H9 (cell line): ENCODE data around the gene MRPL41. TPM values are rescaled to one million over a fixed set of nuclear protein-coding genes. Genes with fewer than 3 reads are reported as not detected.
A peak's percentile ranks its signal among the peaks of the same experiment; 100 is the strongest.

Experiments used
- DNase-seq: peaks from one replicate; pipeline ENCODE4 v3.0.0-alpha.2; 2017
- H2AFZ ChIP-seq: one replicate; pipeline ENCODE4 v1.6.1; 2013; ENCODE audit warnings: mild to moderate bottlenecking, low read length, control low read depth, moderate library complexity
- H2AK5ac ChIP-seq: 2 replicates; pipeline ENCODE4 v1.6.1; 2013; ENCODE audit warnings: low read length, control low read depth, mixed read lengths; ENCODE audit not compliant: insufficient read length
- H2BK120ac ChIP-seq: one replicate; pipeline ENCODE4 v1.6.1; 2013; ENCODE audit warnings: low read depth, mild to moderate bottlenecking, low read length, control low read depth, inconsistent platforms; ENCODE audit not compliant: poor library complexity, severe bottlenecking
- H2BK12ac ChIP-seq: 2 replicates; pipeline ENCODE4 v1.6.1; 2013; ENCODE audit warnings: low read length, control low read depth, mixed read lengths, low read depth; ENCODE audit not compliant: insufficient read length
- H2BK15ac ChIP-seq: 2 replicates; pipeline ENCODE4 v1.6.1; 2013; ENCODE audit warnings: low read depth, low read length, control low read depth
- H2BK20ac ChIP-seq: one replicate; pipeline ENCODE4 v1.6.1; 2013; ENCODE audit warnings: low read depth, mild to moderate bottlenecking, low read length, control low read depth, inconsistent platforms; ENCODE audit not compliant: poor library complexity, severe bottlenecking
- H2BK5ac ChIP-seq: 2 replicates; pipeline ENCODE4 v1.6.1; 2013; ENCODE audit warnings: low read length, control low read depth, mixed read lengths; ENCODE audit not compliant: insufficient read length
- H3K14ac ChIP-seq: 2 replicates; pipeline ENCODE4 v1.6.1; 2013; ENCODE audit warnings: low read length, control low read depth; ENCODE audit not compliant: insufficient read depth
- H3K18ac ChIP-seq: 2 replicates; pipeline ENCODE4 v1.6.1; 2013; ENCODE audit warnings: low read depth, mild to moderate bottlenecking, mixed read lengths, low read length, control low read depth; ENCODE audit not compliant: insufficient read length
- H3K23ac ChIP-seq: 2 replicates; pipeline ENCODE4 v1.6.1; 2013; ENCODE audit warnings: low read length, control low read depth, mixed read lengths, low read depth; ENCODE audit not compliant: insufficient read length
- H3K23me2 ChIP-seq: 2 replicates; pipeline ENCODE4 v1.6.1; 2013; ENCODE audit warnings: low read depth, mild to moderate bottlenecking, mixed read lengths, low read length, control low read depth; ENCODE audit not compliant: insufficient read length, poor library complexity, severe bottlenecking
- H3K27ac ChIP-seq: 2 replicates; pipeline ENCODE4 v1.5.1; 2013; ENCODE audit warnings: low read length, control low read depth, mixed read lengths, low read depth; ENCODE audit not compliant: insufficient read length
- H3K27me3 ChIP-seq: 2 replicates; pipeline ENCODE4 v1.6.1; 2013; ENCODE audit warnings: low read length, control low read depth, inconsistent platforms; ENCODE audit not compliant: insufficient read depth
- H3K4ac ChIP-seq: 2 replicates; pipeline ENCODE4 v1.6.1; 2013; ENCODE audit warnings: low read depth, mild to moderate bottlenecking, control low read depth, inconsistent platforms, low read length, moderate library complexity
- H3K4me1 ChIP-seq: 2 replicates; pipeline ENCODE4 v1.6.1; 2013; ENCODE audit warnings: low read length, control low read depth, inconsistent platforms; ENCODE audit not compliant: insufficient read depth
- H3K4me2 ChIP-seq: 2 replicates; pipeline ENCODE4 v1.6.1; 2013; ENCODE audit warnings: low read length, control low read depth, mixed read lengths; ENCODE audit not compliant: insufficient read length, insufficient read depth
- H3K56ac ChIP-seq: 2 replicates; pipeline ENCODE4 v1.6.1; 2013; ENCODE audit warnings: low read depth, mild to moderate bottlenecking, mixed read lengths, low read length, control low read depth; ENCODE audit not compliant: insufficient read length
- H3K79me1 ChIP-seq: 2 replicates; pipeline ENCODE4 v1.6.1; 2013; ENCODE audit warnings: low read depth, mild to moderate bottlenecking, moderate library complexity, low read length, control low read depth, inconsistent platforms; ENCODE audit not compliant: insufficient read depth, poor library complexity, severe bottlenecking
- H3K79me2 ChIP-seq: 2 replicates; pipeline ENCODE4 v1.6.1; 2013; ENCODE audit warnings: low read length, control low read depth, inconsistent platforms; ENCODE audit not compliant: insufficient read depth
- H3K9ac ChIP-seq: 2 replicates; pipeline ENCODE4 v1.6.1; 2013; ENCODE audit warnings: low read length, control low read depth, mixed read lengths; ENCODE audit not compliant: insufficient read length; ENCODE audit errors: extremely low read depth
- H3K9me3 ChIP-seq: one replicate; pipeline ENCODE4 v1.6.1; 2013; ENCODE audit warnings: low read depth, low read length, inconsistent platforms; ENCODE audit not compliant: control insufficient read depth
- H3T11ph ChIP-seq: one replicate; pipeline ENCODE4 v1.6.1; 2013; ENCODE audit warnings: mild to moderate bottlenecking, low read length, control low read depth, inconsistent platforms
- H4K20me1 ChIP-seq: one replicate; pipeline ENCODE4 v1.6.1; 2013; ENCODE audit not compliant: control insufficient read depth, insufficient read length, insufficient read depth
- H4K5ac ChIP-seq: 2 replicates; pipeline ENCODE4 v1.6.1; 2013; ENCODE audit warnings: low read depth, mild to moderate bottlenecking, mixed read lengths, low read length, control low read depth; ENCODE audit not compliant: insufficient read length
- H4K8ac ChIP-seq: replicated peaks from 2 replicates; pipeline ENCODE4 v1.6.1; 2013; ENCODE audit warnings: low read length, control low read depth, mixed read lengths, low read depth; ENCODE audit not compliant: insufficient read length
- H4K91ac ChIP-seq: 2 replicates; pipeline ENCODE4 v1.6.1; 2013; ENCODE audit warnings: low read depth, mild to moderate bottlenecking, moderate library complexity, mixed read lengths, low read length, control low read depth; ENCODE audit not compliant: insufficient read length
- H3K27ac Mint-ChIP-seq, 3 experiments: 2 replicates in 2 of 3; 3 replicates in 1 of 3; pipeline ENCODE4 v1.8.0; 2020 to 2021; ENCODE audit warnings: mixed read lengths in 3 of 3, mild to moderate bottlenecking in 1 of 3, moderate library complexity in 1 of 3
- H3K27me3 Mint-ChIP-seq: 2 replicates; pipeline ENCODE4 v1.8.0; 2021; ENCODE audit warnings: low read depth, mild to moderate bottlenecking, moderate library complexity, mixed read lengths
- H3K36me3 Mint-ChIP-seq, 3 experiments: 2 replicates in 2 of 3; 3 replicates in 1 of 3; pipeline ENCODE4 v1.8.0; 2020 to 2021; ENCODE audit warnings: low read depth in 3 of 3, mixed read lengths in 3 of 3; ENCODE audit not compliant: insufficient read depth in 1 of 3
- H3K4me1 Mint-ChIP-seq, 2 experiments: 2 replicates each; pipeline ENCODE4 v1.8.0; 2020; ENCODE audit warnings: mixed read lengths in 2 of 2
- H3K4me3 Mint-ChIP-seq, 2 experiments: 2 replicates in 1 of 2; 3 replicates in 1 of 2; pipeline ENCODE4 v1.8.0; 2020 to 2021; ENCODE audit warnings: mild to moderate bottlenecking in 2 of 2, mixed read lengths in 2 of 2, moderate library complexity in 1 of 2
- H3K9me3 Mint-ChIP-seq, 2 experiments: 2 replicates in 1 of 2; 3 replicates in 1 of 2; pipeline ENCODE4 v1.8.0; 2020; ENCODE audit warnings: mild to moderate bottlenecking in 2 of 2, mixed read lengths in 2 of 2, moderate library complexity in 1 of 2
- CTCF ChIP-seq: fragments of 200-600 bp; sonication (generic); conservative IDR thresholded peaks from 3 replicates; pipeline ENCODE4 v1.8.0; 2021; ENCODE audit warnings: antibody characterized with exemption, mild to moderate bottlenecking
- WGBS: extraction: QIAGEN DNeasy Blood & Tissue Kit; methylation state at CpG from one replicate; pipeline ENCODE4 v1.1.7; 2013; ENCODE audit warnings: missing lambda C conversion rate, low lambda C conversion rate, mixed read lengths; ENCODE audit not compliant: insufficient read length; ENCODE audit errors: extremely low coverage; 5-methylcytosine and 5-hydroxymethylcytosine counted together
- long read RNA-seq: library from polyadenylated mRNA; unstranded; transcript quantifications from one replicate; pipeline ENCODE4 v2.0.0, GENCODE V29; 2020
- total RNA-seq: library from RNA; stranded (reverse); gene quantifications from 2 replicates; pipeline ENCODE4 v1.2.1, GENCODE V29; 2021

Gene MRPL41
- 52.2 and 53.6 TPM in 2 replicates for total RNA-seq
- long read RNA-seq, transcript MRPL41-201 (2 exons, 1,262 nt), result major isoform, 56 of 56 reads
- long read RNA-seq, partial matches to known transcripts, result 0 of 56 reads
- long read RNA-seq, other reads (novel, unspliced or antisense), result 0 of 56 reads

- Histone ChIP-seq H4K91ac (no peak within 1 kb of the TSS), H2BK5ac (no peak within 1 kb of the TSS), H3K4me1 (no peaks in the 10 kb centered on the region), H2AK5ac (no peak within 1 kb of the TSS), H3K23ac (no peak within 1 kb of the TSS), H2AFZ (no peak within 1 kb of the TSS), H3K18ac (peak within 1 kb of the TSS; percentile 77), H4K20me1 (no peaks in the 10 kb centered on the region), H2BK20ac (no peak within 1 kb of the TSS), H3T11ph (no peak within 1 kb of the TSS), H2BK12ac (no peak within 1 kb of the TSS), H3K4ac (no peak within 1 kb of the TSS), H3K56ac (no peak within 1 kb of the TSS), H4K8ac (no peak within 1 kb of the TSS), H3K4me2 (peak within 1 kb of the TSS; percentile 80), H3K27me3 (no peaks in the 10 kb centered on the region), H4K5ac (no peak within 1 kb of the TSS), H3K9ac (peak within 1 kb of the TSS; percentile 36), H3K27ac (no peak within 1 kb of the TSS), H3K14ac (peak within 1 kb of the TSS; percentile 93), H3K79me1 (no peaks in the 10 kb centered on the region), H2BK15ac (no peak within 1 kb of the TSS), H3K23me2 (peaks cover 10% of the 10 kb centered on the region), H3K9me3 (no peaks in the 10 kb centered on the region), H2BK120ac (no peak within 1 kb of the TSS), H3K79me2 (no peaks in the 10 kb centered on the region)
- H3K4me3 Mint-ChIP-seq, result peak within 1 kb of the TSS; percentile 78 to 85
- peaks cover 6 to 7% of the 10 kb centered on the region in 2 experiments; a peak in 3 of 4 replicates for H3K4me1 Mint-ChIP-seq
- H3K36me3 Mint-ChIP-seq, result peaks cover 26 to 39% (median 36%) of the 10 kb centered on the region in 3 experiments
- no peaks in the 10 kb centered on the region; the same call in 1 of the 2 replicates for H3K27me3 Mint-ChIP-seq
- TF ChIP-seq CTCF, result peak; percentile 72
- peak within 1 kb of the TSS in 2 of 3 experiments; percentile 49 to 62; a peak in 2 of 7 replicates for H3K27ac Mint-ChIP-seq
- H3K9me3 Mint-ChIP-seq, result peaks cover 11 to 14% of the 10 kb centered on the region in 2 experiments
- no CpG with 5 or more reads among the region's 106 CpGs for WGBS
- DNase-seq, result peak; percentile 96
These were observed at the start of gene MRPL41 for GRCh38 chr9:137551264-137552021. Gene MRPL41 (plus strand): TSS chr9:137551879. CDS start chr9:137552082, 203 bp downstream.
